Measurements from ENCODE around the gene ZMYM1.

- TF ChIP-seq, protein P1, sequence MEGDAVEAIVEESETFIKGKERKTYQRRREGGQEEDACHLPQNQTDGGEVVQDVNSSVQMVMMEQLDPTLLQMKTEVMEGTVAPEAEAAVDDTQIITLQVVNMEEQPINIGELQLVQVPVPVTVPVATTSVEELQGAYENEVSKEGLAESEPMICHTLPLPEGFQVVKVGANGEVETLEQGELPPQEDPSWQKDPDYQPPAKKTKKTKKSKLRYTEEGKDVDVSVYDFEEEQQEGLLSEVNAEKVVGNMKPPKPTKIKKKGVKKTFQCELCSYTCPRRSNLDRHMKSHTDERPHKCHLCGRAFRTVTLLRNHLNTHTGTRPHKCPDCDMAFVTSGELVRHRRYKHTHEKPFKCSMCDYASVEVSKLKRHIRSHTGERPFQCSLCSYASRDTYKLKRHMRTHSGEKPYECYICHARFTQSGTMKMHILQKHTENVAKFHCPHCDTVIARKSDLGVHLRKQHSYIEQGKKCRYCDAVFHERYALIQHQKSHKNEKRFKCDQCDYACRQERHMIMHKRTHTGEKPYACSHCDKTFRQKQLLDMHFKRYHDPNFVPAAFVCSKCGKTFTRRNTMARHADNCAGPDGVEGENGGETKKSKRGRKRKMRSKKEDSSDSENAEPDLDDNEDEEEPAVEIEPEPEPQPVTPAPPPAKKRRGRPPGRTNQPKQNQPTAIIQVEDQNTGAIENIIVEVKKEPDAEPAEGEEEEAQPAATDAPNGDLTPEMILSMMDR (IDR thresholded peaks at IDR 0.05): no peak
- TF ChIP-seq POLR2A (IDR thresholded peaks at IDR 0.05): no peak
Measured at GRCh38 chr1:35097224-35097623, 18.0 kb downstream of the ZMYM1 start.

All from uterus (tissue), 2 donors.